Epithelial cell of esophagus (primary cell): ENCODE data around the gene UBL4B.

Experiments used
- DNase-seq: peaks from one replicate; pipeline ENCODE4 v3.0.0; 2010; ENCODE audit warnings: low read depth
- H3K4me3 ChIP-seq: 2 replicates; pipeline ENCODE4 v1.5.1; 2011; ENCODE audit warnings: mild to moderate bottlenecking, low read length, control low read depth
- CTCF ChIP-seq: IDR thresholded peaks from 2 replicates; pipeline ENCODE4 v1.5.1; 2011; ENCODE audit warnings: low read depth, mild to moderate bottlenecking, low read length, control low read depth, inconsistent platforms; ENCODE audit not compliant: insufficient read depth; ENCODE audit errors: missing control alignments

The UBL4B gene

DNA sequence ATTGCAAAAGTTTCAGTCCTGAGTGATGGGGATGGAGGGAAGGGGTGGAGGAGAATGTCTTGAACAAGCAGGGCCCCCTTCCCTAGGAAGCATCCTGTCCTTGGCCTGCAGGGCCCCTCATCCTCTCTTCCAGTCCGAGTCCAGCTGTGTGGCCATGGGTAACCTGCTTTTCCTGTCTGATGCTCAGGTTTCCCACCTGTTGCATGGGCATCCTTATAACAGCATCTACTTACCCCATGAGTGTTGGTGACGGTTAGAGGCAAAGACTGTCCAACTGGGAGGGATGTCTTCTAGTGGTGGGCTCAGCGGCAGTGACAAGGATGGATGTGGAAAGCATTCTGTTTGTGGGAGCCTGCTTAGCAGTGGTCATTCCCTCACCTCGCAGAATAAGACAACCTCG, 1.9 kb downstream of the UBL4B start:
- no peak overlapping the region for H3K4me3 ChIP-seq
- no peak for DNase-seq
- TF ChIP-seq CTCF = no peak

- H3K4me3 ChIP-seq = no peak overlapping the region
- no peak for TF ChIP-seq CTCF
- no peak for DNase-seq
These were observed 2.5 kb downstream of the UBL4B start for GRCh38 chr1:110114784-110115183.

- no peak overlapping the region for H3K4me3 ChIP-seq
- DNase-seq = peak; percentile 59
- no peak for TF ChIP-seq CTCF
These were observed 6.6 kb downstream of the UBL4B start for GRCh38 chr1:110118636-110119396.

DNA sequence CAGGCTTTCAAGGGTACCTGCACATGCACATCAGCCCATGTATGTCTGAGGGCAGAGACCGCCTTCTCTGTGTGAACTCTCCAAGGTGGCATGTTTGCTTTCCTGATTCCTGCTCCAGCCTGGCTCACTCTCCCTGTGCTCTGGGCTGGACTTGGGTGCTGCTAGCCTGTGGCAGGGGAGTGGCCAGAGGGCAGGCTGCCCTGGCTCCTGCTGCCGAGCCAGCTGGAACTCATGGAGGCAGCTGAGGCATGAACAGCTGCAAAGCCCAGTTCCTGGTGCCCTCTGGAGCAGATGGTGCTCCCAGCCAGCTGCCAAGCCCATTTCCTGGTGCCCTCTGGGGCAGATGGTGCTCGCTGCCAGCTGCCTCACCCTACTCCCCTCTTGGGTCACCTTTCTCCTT, 7.6 kb downstream of the UBL4B start:
- no peak for DNase-seq
- no peak for TF ChIP-seq CTCF
- no peak overlapping the region for H3K4me3 ChIP-seq

DNA sequence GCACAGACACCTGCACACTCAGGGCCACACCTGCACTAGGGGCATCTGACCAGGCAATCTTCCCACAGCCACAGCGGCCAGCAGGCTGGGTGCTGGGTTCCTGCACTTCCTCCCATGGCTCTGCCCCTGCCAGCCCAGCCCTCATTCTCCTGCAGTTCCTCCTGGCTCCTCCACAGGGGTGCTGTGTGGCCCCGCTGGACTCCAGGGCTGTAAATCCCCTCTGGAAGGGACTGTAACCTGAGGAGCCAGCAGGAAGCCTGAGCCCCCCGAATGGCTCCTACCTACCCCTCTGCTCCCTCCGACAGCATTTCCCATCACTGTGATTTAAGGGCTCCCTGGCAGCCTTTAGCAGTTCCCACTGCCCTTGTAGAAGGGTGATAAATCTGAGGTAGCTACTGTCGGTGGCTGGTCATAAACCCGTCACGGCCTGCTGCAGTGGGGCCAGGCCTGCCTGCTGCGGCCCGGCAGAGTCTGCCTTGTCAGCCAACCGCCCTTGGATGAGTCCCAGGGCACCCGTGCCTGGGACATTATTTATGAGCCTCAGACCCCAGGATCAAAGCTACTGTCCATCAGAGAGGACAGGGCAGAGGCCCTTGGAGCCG, 8.8 kb downstream of the UBL4B start:
- TF ChIP-seq CTCF = no peak
- no peak for DNase-seq
- H3K4me3 ChIP-seq = no peak overlapping the region

DNA sequence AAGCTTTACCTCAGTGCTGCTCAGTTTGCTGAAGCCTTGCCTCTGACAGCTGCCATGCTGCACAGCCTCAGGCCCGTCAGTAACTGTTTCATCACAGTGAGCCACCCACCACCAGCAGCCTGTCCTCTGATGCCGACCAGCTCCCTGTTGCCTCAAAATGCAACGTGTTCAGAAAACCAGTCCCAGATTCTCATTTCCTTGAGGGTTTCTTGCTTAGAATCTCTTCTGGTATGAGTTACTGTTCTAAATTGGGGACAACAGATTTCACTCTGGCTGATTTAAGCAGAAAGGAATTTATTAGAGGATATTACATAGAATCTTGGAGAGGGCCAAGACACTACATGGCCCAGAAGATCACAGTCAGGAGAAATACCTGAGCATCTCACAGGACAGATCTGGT, 11.0 kb downstream of the UBL4B start:
- no peak overlapping the region for H3K4me3 ChIP-seq
- no peak for TF ChIP-seq CTCF
- no peak for DNase-seq

DNA sequence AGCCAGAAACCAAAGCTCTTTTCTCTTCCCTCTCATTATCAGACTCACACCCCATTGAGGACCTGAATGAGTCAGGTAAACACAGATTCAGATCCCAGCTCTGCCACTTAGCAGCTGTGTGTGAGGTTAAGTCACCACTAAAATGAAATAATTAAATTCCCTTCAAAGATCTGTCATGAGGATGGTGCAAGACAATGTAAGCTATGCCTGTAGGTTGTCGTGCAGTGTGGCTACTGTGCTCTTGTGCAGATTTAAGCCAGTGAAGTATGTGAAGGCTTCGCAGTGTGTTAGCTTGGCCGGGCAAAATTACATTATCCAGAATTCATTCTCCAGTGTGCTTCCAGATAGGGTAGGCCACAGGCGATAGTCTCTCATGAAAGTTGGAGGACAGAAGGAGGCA, 13.6 kb downstream of the UBL4B start:
- no peak for TF ChIP-seq CTCF
- H3K4me3 ChIP-seq = no peak overlapping the region
- DNase-seq = no peak
